IMR-90 (cell line): ENCODE data around the gene RGS4. TPM values are rescaled to one million over a fixed set of nuclear protein-coding genes. Genes with fewer than 3 reads are reported as not detected.

Experiments used
- ATAC-seq: fragments of 200-7000 bp; cut with Tn5 transposase; 2 replicates; pipeline ENCODE4 v1.9.1; 2020; ENCODE audit warnings: low read depth, mild to moderate bottlenecking, moderate library complexity
- BruUV-seq: library from RNA; stranded (reverse); fragments of 400-500 nt; replicated peaks from 2 replicates; lab custom pipeline; 2021; lab: Mats Ljungman, UMichigan
- CTCF ChIA-PET: fragments of 300-600 bp; formaldehyde crosslinking; extraction: SDS; loops from one replicate; lab custom pipeline; 2021; ENCODE audit warnings: antibody characterized with exemption; lab: Yijun Ruan, JAX
- POLR2A ChIA-PET: fragments of 300-600 bp; sonication (Branson Sonifier 250); formaldehyde crosslinking; loops from one replicate; lab custom pipeline; 2022; ENCODE audit warnings: antibody characterized with exemption; ENCODE audit not compliant: unreplicated experiment; lab: Charles Lee
- DNase-seq: peaks from one replicate; pipeline ENCODE4 v3.0.0; 2013
- H2AFZ ChIP-seq: replicated peaks from 2 replicates; pipeline ENCODE3; 2013; ENCODE audit warnings: low read length, mild to moderate bottlenecking; ENCODE audit not compliant: poor library complexity
- H2AK5ac ChIP-seq: 2 replicates; pipeline ENCODE4 v1.6.1; 2013; ENCODE audit warnings: low read depth, low read length, inconsistent platforms
- H2AK9ac ChIP-seq: replicated peaks from 2 replicates; pipeline ENCODE3; 2013; ENCODE audit warnings: mild to moderate bottlenecking, low read depth, low read length, moderate library complexity; ENCODE audit not compliant: poor library complexity
- H2BK120ac ChIP-seq: 2 replicates; pipeline ENCODE4 v1.6.1; 2013; ENCODE audit warnings: low read depth, low read length, inconsistent platforms
- H2BK15ac ChIP-seq: 3 replicates; pipeline ENCODE4 v1.6.1; 2013; ENCODE audit warnings: low read depth, low read length, inconsistent platforms
- H2BK20ac ChIP-seq: 2 replicates; pipeline ENCODE4 v1.6.1; 2013; ENCODE audit warnings: low read depth, mild to moderate bottlenecking, inconsistent platforms, low read length, moderate library complexity
- H2BK5ac ChIP-seq: 2 replicates; pipeline ENCODE4 v1.6.1; 2013; ENCODE audit warnings: mild to moderate bottlenecking, low read depth, low read length, inconsistent platforms; ENCODE audit not compliant: poor library complexity, severe bottlenecking
- H3K14ac ChIP-seq: replicated peaks from 2 replicates; pipeline ENCODE4 v1.6.1; 2013; ENCODE audit warnings: low read depth, low read length, inconsistent platforms
- H3K18ac ChIP-seq: 2 replicates; pipeline ENCODE4 v1.6.1; 2013; ENCODE audit warnings: low read depth, low read length, control low read depth
- H3K23ac ChIP-seq: 2 replicates; pipeline ENCODE4 v1.6.1; 2013; ENCODE audit warnings: low read depth, low read length, inconsistent platforms
- H3K27ac ChIP-seq: 2 replicates; pipeline ENCODE4 v1.5.1; 2013; ENCODE audit warnings: mild to moderate bottlenecking, control low read depth, low read length; ENCODE audit not compliant: insufficient read depth
- H3K27me3 ChIP-seq: 2 replicates; pipeline ENCODE4 v1.6.1; 2013; ENCODE audit warnings: low read length; ENCODE audit not compliant: control insufficient read depth, insufficient read depth
- H3K36me3 ChIP-seq: 2 replicates; pipeline ENCODE4 v1.6.1; 2013; ENCODE audit warnings: low read length, mixed read lengths; ENCODE audit not compliant: control insufficient read depth, insufficient read depth
- H3K4ac ChIP-seq: 2 replicates; pipeline ENCODE4 v1.6.1; 2013; ENCODE audit warnings: low read depth, low read length, inconsistent platforms
- H3K4me1 ChIP-seq: 2 replicates; pipeline ENCODE4 v1.6.1; 2013; ENCODE audit warnings: low read length, mixed read lengths; ENCODE audit not compliant: control insufficient read depth, insufficient read depth
- H3K4me2 ChIP-seq: 2 replicates; pipeline ENCODE4 v1.6.1; 2013; ENCODE audit warnings: low read depth, mild to moderate bottlenecking, control low read depth, low read length, moderate library complexity
- H3K4me3 ChIP-seq: 2 replicates; pipeline ENCODE4 v1.5.1; 2013; ENCODE audit warnings: low read depth, mild to moderate bottlenecking, control low read depth, low read length, moderate library complexity; ENCODE audit not compliant: insufficient read depth
- H3K56ac ChIP-seq: 2 replicates; pipeline ENCODE4 v1.6.1; 2013; ENCODE audit warnings: low read length, inconsistent platforms; ENCODE audit not compliant: insufficient read depth; ENCODE audit errors: extremely low read depth
- H3K79me1 ChIP-seq, 2 experiments: 2 replicates each; pipeline ENCODE4 v1.6.1; 2013; ENCODE audit warnings: low read length in 2 of 2, inconsistent platforms in 1 of 2, low read depth in 1 of 2
- H3K9ac ChIP-seq: 2 replicates; pipeline ENCODE4 v1.6.1; 2013; ENCODE audit warnings: low read depth, low read length, control low read depth
- H3K9me1 ChIP-seq: 2 replicates; pipeline ENCODE4 v1.6.1; 2013; ENCODE audit warnings: low read length, inconsistent platforms; ENCODE audit not compliant: insufficient read depth
- H3K9me3 ChIP-seq: 2 replicates; pipeline ENCODE4 v1.6.1; 2013; ENCODE audit warnings: low read length; ENCODE audit not compliant: control insufficient read depth, insufficient read depth
- H4K20me1 ChIP-seq: 2 replicates; pipeline ENCODE4 v1.6.1; 2013; ENCODE audit warnings: low read length, inconsistent platforms; ENCODE audit not compliant: insufficient read depth
- H4K5ac ChIP-seq: 2 replicates; pipeline ENCODE4 v1.6.1; 2013; ENCODE audit warnings: mild to moderate bottlenecking, low read depth, low read length, control low read depth
- H4K8ac ChIP-seq, 2 experiments: 2 replicates each; pipeline ENCODE4 v1.6.1; 2013; ENCODE audit warnings: low read depth in 2 of 2, low read length in 2 of 2, control low read depth in 1 of 2, inconsistent platforms in 1 of 2
- H4K91ac ChIP-seq: 2 replicates; pipeline ENCODE4 v1.6.1; 2013; ENCODE audit warnings: low read depth, low read length, inconsistent platforms; ENCODE audit not compliant: insufficient read depth
- BHLHE40 ChIP-seq: fragments of 150-350 bp; IDR thresholded peaks from 2 replicates; pipeline ENCODE4 v1.6.1; 2016; ENCODE audit warnings: mild to moderate bottlenecking, low read depth, low read length
- CEBPB ChIP-seq: IDR thresholded peaks from 2 replicates; pipeline ENCODE4 v1.6.1; 2012; ENCODE audit warnings: low read depth, low read length, improper control_type of control experiment
- CHD1 ChIP-seq: IDR thresholded peaks from 2 replicates; pipeline ENCODE4 v1.6.1; 2012; ENCODE audit warnings: low read depth, low read length, improper control_type of control experiment
- FOS ChIP-seq: fragments of 150-350 bp; IDR thresholded peaks from 2 replicates; pipeline ENCODE4 v1.6.1; 2016; ENCODE audit warnings: low read depth, low read length
- MAFK ChIP-seq: IDR thresholded peaks from 2 replicates; pipeline ENCODE4 v1.6.1; 2012; ENCODE audit warnings: low read depth, low read length, improper control_type of control experiment
- MAZ ChIP-seq: IDR thresholded peaks from 2 replicates; pipeline ENCODE4 v1.6.1; 2012; ENCODE audit warnings: low read depth, mild to moderate bottlenecking, low read length, improper control_type of control experiment, moderate library complexity, borderline replicate concordance
- MXI1 ChIP-seq: IDR thresholded peaks from 2 replicates; pipeline ENCODE4 v1.6.1; 2012; ENCODE audit warnings: low read depth, mild to moderate bottlenecking, low read length, moderate library complexity, borderline replicate concordance
- NFE2L2 ChIP-seq: fragments of 150-350 bp; IDR thresholded peaks from 2 replicates; pipeline ENCODE4 v1.6.1; 2016; ENCODE audit warnings: low read depth, mild to moderate bottlenecking, low read length
- POLR2A ChIP-seq: IDR thresholded peaks from 2 replicates; pipeline ENCODE4 v1.6.1; 2012; ENCODE audit warnings: mild to moderate bottlenecking, low read depth, low read length
- RAD21 ChIP-seq: IDR thresholded peaks from 2 replicates; pipeline ENCODE4 v1.6.1; 2012; ENCODE audit warnings: low read length, improper control_type of control experiment
- RCOR1 ChIP-seq: IDR thresholded peaks from 2 replicates; pipeline ENCODE4 v1.6.1; 2012; ENCODE audit warnings: mild to moderate bottlenecking, low read length, improper control_type of control experiment; ENCODE audit not compliant: insufficient replicate concordance
- RFX5 ChIP-seq: IDR thresholded peaks from 2 replicates; pipeline ENCODE4 v1.8.0; 2012; ENCODE audit warnings: low read depth, mild to moderate bottlenecking, low read length, moderate library complexity
- SMC3 ChIP-seq: fragments of 150-350 bp; IDR thresholded peaks from 2 replicates; pipeline ENCODE4 v1.6.1; 2016; ENCODE audit warnings: low read depth, mild to moderate bottlenecking, antibody characterized with exemption, low read length, moderate library complexity
- WGBS, 2 experiments: methylation state at CpG; one replicate each; pipeline versions ENCODE4 v1.1.5 to v1.1.7; 2013; ENCODE audit warnings: missing lambda C conversion rate in 2 of 2; ENCODE audit not compliant: insufficient read length in 1 of 2; ENCODE audit errors: extremely low coverage in 2 of 2; 5-methylcytosine and 5-hydroxymethylcytosine counted together
- dilution Hi-C: fragments of 300-500 bp; cut with HindIII; formaldehyde crosslinking; loops from one replicate; pipeline ENCODE4 v1.14.3; 2018; ENCODE audit warnings: low sequenced_read_pairs; ENCODE audit not compliant: unreplicated experiment
- in situ Hi-C: fragments of 300-500 bp; cut with MboI; formaldehyde crosslinking; loops from 3 replicates; pipeline ENCODE4 v1.14.3; 2019; ENCODE audit warnings: low sequenced_read_pairs, inconsistent platforms, mixed read lengths
- intact Hi-C: fragments of 100-400 bp; cut with micrococcal nuclease; formaldehyde crosslinking; loops from 2 replicates; pipeline ENCODE4 v1.10.0; 2022
- polyA plus RNA-seq, 3 experiments: library from polyadenylated mRNA; depleted of rRNA; stranded (reverse); fragments of >200 nt; gene quantifications; 2 replicates each; pipeline ENCODE4 v1.2.3, GENCODE V29; 2012; ENCODE audit warnings: low replicate concordance in 1 of 3
- total RNA-seq: library from RNA; depleted of rRNA; stranded (reverse); fragments of >200 nt; gene quantifications from 2 replicates; pipeline ENCODE4 v1.2.3, GENCODE V29; 2012
- TF ChIP-seq, protein P1 (sequence below): conservative IDR thresholded peaks from 2 replicates; pipeline ENCODE4 v1.5.1; 2012; ENCODE audit warnings: mild to moderate bottlenecking, low read depth, low read length, improper control_type of control experiment
- TF ChIP-seq, protein P2 (sequence below): fragments of 150-350 bp; IDR thresholded peaks from 2 replicates; pipeline ENCODE4 v1.6.1; 2016; ENCODE audit warnings: low read depth, mild to moderate bottlenecking, low read length, moderate library complexity, borderline replicate concordance
- TF ChIP-seq, protein P3 (sequence below): fragments of 150-350 bp; IDR thresholded peaks from 2 replicates; pipeline ENCODE4 v1.6.1; 2017; ENCODE audit warnings: mild to moderate bottlenecking, antibody characterized with exemption, low read length, low read depth

RGS4 gene
- total and polyA plus RNA-seq, 2 of the 4 experiments (the other 2 are of a cell fraction) = 202 to 538 TPM

DNA sequence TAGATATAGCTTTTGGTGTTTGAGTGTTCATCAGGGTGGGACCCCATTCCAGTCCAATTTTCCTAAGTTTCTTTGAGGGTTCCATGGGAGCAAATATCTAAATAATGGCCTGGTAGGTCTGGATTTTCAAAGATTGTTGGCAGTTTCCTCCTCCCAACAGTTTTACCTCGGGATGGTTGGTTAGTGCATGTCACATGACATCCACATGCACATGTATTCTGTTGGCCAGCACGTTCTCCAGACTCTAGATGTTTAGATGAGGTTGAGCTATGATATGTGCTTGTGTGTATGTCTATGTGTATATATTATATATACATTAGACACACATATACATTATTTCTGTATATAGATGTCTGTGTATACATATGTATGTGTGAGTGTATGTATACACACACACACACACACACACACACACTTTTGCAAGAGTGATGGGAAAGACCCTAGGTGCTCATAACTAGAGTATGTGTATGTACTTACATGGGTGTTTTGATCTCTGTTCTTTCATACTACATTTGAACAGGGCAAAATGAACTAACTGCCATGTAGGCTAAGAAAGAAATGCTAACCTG lies 5.6 kb downstream of the RGS4 start:
- ATAC-seq = no peak
- CTCF ChIA-PET = no interaction called here

More for the DNA sequence above, 5.6 kb downstream of the RGS4 start:
- TF ChIP-seq BHLHE40 = no peak
- TF ChIP-seq FOS = no peak
- TF ChIP-seq, protein P1, sequence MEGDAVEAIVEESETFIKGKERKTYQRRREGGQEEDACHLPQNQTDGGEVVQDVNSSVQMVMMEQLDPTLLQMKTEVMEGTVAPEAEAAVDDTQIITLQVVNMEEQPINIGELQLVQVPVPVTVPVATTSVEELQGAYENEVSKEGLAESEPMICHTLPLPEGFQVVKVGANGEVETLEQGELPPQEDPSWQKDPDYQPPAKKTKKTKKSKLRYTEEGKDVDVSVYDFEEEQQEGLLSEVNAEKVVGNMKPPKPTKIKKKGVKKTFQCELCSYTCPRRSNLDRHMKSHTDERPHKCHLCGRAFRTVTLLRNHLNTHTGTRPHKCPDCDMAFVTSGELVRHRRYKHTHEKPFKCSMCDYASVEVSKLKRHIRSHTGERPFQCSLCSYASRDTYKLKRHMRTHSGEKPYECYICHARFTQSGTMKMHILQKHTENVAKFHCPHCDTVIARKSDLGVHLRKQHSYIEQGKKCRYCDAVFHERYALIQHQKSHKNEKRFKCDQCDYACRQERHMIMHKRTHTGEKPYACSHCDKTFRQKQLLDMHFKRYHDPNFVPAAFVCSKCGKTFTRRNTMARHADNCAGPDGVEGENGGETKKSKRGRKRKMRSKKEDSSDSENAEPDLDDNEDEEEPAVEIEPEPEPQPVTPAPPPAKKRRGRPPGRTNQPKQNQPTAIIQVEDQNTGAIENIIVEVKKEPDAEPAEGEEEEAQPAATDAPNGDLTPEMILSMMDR = no peak
- TF ChIP-seq RAD21 = no peak
- TF ChIP-seq NFE2L2 = no peak
- TF ChIP-seq RCOR1 = no peak
- no peak for TF ChIP-seq CEBPB
- no peak for TF ChIP-seq MAZ
- no peak for TF ChIP-seq MAFK
- no peak for TF ChIP-seq MXI1
- TF ChIP-seq CHD1 = no peak
- TF ChIP-seq, protein P2, sequence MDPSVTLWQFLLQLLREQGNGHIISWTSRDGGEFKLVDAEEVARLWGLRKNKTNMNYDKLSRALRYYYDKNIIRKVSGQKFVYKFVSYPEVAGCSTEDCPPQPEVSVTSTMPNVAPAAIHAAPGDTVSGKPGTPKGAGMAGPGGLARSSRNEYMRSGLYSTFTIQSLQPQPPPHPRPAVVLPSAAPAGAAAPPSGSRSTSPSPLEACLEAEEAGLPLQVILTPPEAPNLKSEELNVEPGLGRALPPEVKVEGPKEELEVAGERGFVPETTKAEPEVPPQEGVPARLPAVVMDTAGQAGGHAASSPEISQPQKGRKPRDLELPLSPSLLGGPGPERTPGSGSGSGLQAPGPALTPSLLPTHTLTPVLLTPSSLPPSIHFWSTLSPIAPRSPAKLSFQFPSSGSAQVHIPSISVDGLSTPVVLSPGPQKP = no peak
- TF ChIP-seq, protein P3, sequence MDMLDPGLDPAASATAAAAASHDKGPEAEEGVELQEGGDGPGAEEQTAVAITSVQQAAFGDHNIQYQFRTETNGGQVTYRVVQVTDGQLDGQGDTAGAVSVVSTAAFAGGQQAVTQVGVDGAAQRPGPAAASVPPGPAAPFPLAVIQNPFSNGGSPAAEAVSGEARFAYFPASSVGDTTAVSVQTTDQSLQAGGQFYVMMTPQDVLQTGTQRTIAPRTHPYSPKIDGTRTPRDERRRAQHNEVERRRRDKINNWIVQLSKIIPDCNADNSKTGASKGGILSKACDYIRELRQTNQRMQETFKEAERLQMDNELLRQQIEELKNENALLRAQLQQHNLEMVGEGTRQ = no peak
- TF ChIP-seq SMC3 = no peak
- TF ChIP-seq POLR2A = no peak; the same call in 1 of the 2 replicates
- no peak for TF ChIP-seq RFX5
- Histone ChIP-seq H3K4me1 (no peaks in the 10 kb centered on the region), H2BK5ac (no peak overlapping the region), H2AFZ (no peak overlapping the region), H3K79me1 (peaks cover 0 to 5% of the 10 kb centered on the region in 2 experiments; a peak in 1 of 4 replicates), H4K91ac (no peak overlapping the region), H3K18ac (no peak overlapping the region), H3K4me3 (no peak overlapping the region), H4K20me1 (no peaks in the 10 kb centered on the region), H4K8ac (no peak overlapping the region), H2BK120ac (no peak overlapping the region), H3K4me2 (no peak overlapping the region), H3K56ac (no peak overlapping the region), H3K23ac (no peak overlapping the region), H3K4ac (no peak overlapping the region), H2AK9ac (no peak overlapping the region), H3K9ac (no peak overlapping the region), H3K27me3 (no peaks in the 10 kb centered on the region), H3K9me1 (no peaks in the 10 kb centered on the region), H3K27ac (no peak overlapping the region), H2BK20ac (no peak overlapping the region), H3K36me3 (no peaks in the 10 kb centered on the region; the same call in 1 of the 2 replicates), H3K14ac (no peak overlapping the region), H4K5ac (no peak overlapping the region), H3K9me3 (no peaks in the 10 kb centered on the region), H2AK5ac (no peak overlapping the region), H2BK15ac (no peak overlapping the region)
- no CpG with 5 or more reads among the region's 2 CpGs for WGBS, 2 experiments
- dilution Hi-C loops = loop anchor here (25.0 kb wide), 1 partner anchor 212 kb away; the partner anchor contains the start of gene CCDC190
- in situ Hi-C loops = loop anchor here (5.0 kb wide), 2 partner anchors 103 to 243 kb away; no protein-coding TSS in a partner anchor
- POLR2A ChIA-PET = no interaction called here
- intact Hi-C loops = no loop called here
- BruUV-seq = no TSS peak
- no peak for DNase-seq
